Astrocyte of the cerebellum (primary cell): ENCODE data around the gene ECT2L.
A peak's percentile ranks its signal among the peaks of the same experiment; 100 is the strongest.

ENCODE experiments used
- DNase-seq: peaks from one replicate; pipeline ENCODE4 v3.0.0-alpha.2; 2011; ENCODE audit warnings: low read depth
- H3K4me3 ChIP-seq: 2 replicates; pipeline ENCODE4 v1.5.1; 2011; ENCODE audit warnings: mild to moderate bottlenecking, low read depth, low read length, moderate library complexity
- in situ Hi-C: cut with HindIII; loops from 2 replicates; pipeline ENCODE4 v1.10.0; 2017; ENCODE audit warnings: low sequenced_read_pairs
- TF ChIP-seq, protein P1 (sequence below): IDR thresholded peaks from 2 replicates; pipeline ENCODE4 v1.5.1; 2012; ENCODE audit warnings: low read length, low read depth, moderate library complexity, mild to moderate bottlenecking; ENCODE audit errors: missing control alignments

Gene ECT2L

GRCh38 chr6:138773177-138774091 lies 22.5 kb upstream of the ECT2L start, which contains the start of gene CCDC28A:
Gene CCDC28A, plus strand, starts transcription at chr6:138773769. Its CDS starts 2,352 bp downstream, at chr6:138776121.
- TF ChIP-seq, protein P1, sequence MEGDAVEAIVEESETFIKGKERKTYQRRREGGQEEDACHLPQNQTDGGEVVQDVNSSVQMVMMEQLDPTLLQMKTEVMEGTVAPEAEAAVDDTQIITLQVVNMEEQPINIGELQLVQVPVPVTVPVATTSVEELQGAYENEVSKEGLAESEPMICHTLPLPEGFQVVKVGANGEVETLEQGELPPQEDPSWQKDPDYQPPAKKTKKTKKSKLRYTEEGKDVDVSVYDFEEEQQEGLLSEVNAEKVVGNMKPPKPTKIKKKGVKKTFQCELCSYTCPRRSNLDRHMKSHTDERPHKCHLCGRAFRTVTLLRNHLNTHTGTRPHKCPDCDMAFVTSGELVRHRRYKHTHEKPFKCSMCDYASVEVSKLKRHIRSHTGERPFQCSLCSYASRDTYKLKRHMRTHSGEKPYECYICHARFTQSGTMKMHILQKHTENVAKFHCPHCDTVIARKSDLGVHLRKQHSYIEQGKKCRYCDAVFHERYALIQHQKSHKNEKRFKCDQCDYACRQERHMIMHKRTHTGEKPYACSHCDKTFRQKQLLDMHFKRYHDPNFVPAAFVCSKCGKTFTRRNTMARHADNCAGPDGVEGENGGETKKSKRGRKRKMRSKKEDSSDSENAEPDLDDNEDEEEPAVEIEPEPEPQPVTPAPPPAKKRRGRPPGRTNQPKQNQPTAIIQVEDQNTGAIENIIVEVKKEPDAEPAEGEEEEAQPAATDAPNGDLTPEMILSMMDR: no peak
- in situ Hi-C loops: loop anchor here (25.0 kb wide), 1 partner anchor 361 kb away; the partner anchor contains the start of gene HEBP2
- H3K4me3 ChIP-seq: peak within 1 kb of the TSS; percentile 79
- DNase-seq: peak; percentile 89

- no peak for DNase-seq
- in situ Hi-C loops: loop anchor here (25.0 kb wide), 1 partner anchor 362 kb away; the partner anchor contains the start of gene HEBP2
- TF ChIP-seq, protein P1: no peak
- H3K4me3 ChIP-seq: peak overlapping the region; percentile 79
These were observed 21.5 kb upstream of the ECT2L start for GRCh38 chr6:138774370-138774769.

DNA sequence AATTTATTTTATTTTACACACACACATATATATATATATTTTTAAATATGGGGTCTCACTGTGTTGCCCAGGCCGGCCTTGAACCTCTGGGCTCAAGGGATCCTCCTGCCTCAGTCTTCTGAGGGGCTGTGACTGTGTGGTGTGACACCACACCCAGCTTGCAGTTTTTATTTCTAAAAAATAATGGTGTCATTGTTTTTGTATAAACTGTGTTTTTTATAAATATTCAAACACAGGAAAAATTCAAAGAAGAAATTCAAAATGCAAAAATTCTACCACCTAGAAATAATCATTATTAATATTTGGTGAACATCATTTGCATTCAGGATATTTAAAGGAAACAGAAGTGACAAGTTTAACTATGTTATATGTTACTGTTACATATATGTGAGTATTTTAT lies 19.2 kb upstream of the ECT2L start:
- TF ChIP-seq, protein P1: no peak
- in situ Hi-C loops: no loop called here
- no peak for DNase-seq
- H3K4me3 ChIP-seq: no peak overlapping the region

- TF ChIP-seq, protein P1: no peak
- in situ Hi-C loops: no loop called here
These were observed 17.6 kb upstream of the ECT2L start for GRCh38 chr6:138778331-138778730.

GRCh38 chr6:138782243-138782642 lies 13.6 kb upstream of the ECT2L start:
- no peak overlapping the region for H3K4me3 ChIP-seq
- TF ChIP-seq, protein P1: no peak
- DNase-seq: no peak
- in situ Hi-C loops: no loop called here

More at GRCh38 chr6:138778331-138778730, 17.6 kb upstream of the ECT2L start:
- no peak overlapping the region for H3K4me3 ChIP-seq
- DNase-seq: no peak

GRCh38 chr6:138785079-138785478 lies 10.8 kb upstream of the ECT2L start:
- DNase-seq: no peak
- no peak overlapping the region for H3K4me3 ChIP-seq
- in situ Hi-C loops: no loop called here
- TF ChIP-seq, protein P1: no peak
